ENCODE data around the gene IRF2.
"Not testable (repeated sequence)": the region's sequence is repeated elsewhere in the genome, so short reads cannot be mapped to it uniquely, and the experiment has no call there.

The IRF2 gene

GRCh38 chr4:184389978-184390900 lies 84.1 kb downstream of the IRF2 start:
- no peak for DNase-seq (ENCODE audit: low read depth)

DNA sequence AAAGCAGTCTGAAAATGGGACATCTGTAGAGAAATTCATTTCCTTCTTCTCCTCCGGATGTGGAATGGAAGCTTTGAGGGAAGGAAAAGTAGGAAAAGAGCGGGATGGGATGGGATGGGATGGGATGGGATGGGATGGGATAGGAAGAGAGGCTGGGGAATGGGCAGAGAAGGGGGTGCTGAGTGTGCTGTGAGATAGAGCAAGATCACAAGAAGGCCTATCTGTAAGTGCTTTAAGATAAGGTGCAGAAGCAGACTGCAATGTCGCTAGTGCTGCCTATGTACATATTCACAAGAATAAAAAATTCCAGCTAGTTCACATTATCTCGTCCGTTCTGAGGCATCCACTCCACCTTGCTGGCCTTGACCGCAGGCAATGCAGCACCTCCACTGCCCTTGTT lies 86.2 kb downstream of the IRF2 start:
- DNase-seq (ENCODE audit: low read depth): no peak

GRCh38 chr4:184387351-184387750 lies 87.0 kb downstream of the IRF2 start:
- DNase-seq (ENCODE audit: low read depth): no peak

DNA sequence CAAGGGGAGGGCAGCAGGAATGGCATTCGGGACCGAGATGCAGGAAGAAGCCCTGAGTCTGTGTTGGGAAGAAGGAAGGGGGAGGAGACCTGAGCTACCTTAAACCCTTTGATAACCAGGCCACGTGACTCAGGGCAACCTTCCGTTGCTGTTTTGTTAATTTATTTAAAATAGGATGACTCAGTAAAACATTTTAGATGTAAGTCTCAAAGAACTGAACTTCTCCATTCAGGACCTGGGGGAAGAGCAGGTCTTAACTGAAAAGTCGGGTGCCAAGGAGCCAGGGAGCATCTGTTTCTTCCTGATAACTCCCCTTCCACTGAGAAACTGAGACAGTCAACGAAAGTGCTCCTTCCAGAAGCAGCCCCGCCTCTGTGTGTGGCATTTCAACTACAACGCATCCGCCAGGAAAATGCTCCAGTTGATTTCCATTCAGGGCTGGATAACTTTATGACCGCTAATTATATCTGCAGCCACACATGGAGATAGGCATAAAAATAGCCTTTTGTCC lies 88.0 kb downstream of the IRF2 start:
- no peak for DNase-seq (ENCODE audit: low read depth)

GRCh38 chr4:184385705-184386141 lies 88.6 kb downstream of the IRF2 start:
- DNase-seq (ENCODE audit: low read depth): no peak

- no peak for DNase-seq (ENCODE audit: low read depth)
These were observed 89.4 kb downstream of the IRF2 start for GRCh38 chr4:184384810-184385557.

- no peak for DNase-seq (ENCODE audit: low read depth)
These were observed 90.1 kb downstream of the IRF2 start for GRCh38 chr4:184384056-184384809.

DNA sequence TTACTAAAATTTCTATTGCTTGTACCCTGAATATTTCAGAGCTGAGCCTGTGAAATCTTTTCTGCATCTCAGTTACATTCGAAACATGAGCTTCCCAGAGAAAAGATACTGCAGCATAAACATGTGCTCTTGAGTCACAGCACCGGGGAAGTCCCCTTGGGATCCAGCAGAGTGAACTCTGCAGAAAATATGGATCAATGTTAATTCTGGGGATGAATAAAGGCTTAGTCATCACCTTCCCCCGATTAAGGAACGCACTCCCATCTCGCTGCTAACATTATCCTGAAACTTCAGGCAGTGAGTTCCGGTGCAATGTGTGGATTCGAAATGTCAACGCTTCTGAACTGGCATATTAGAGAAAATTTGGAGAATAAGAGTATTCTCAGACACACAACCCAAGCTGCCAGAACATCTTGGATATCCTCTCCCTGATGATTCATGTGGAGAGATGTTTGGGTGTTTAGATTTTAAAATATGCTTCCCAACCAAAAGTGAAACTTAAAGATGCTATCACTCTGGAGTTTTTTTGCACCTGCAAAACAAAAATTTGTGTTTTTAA lies 90.8 kb downstream of the IRF2 start:
- no peak for DNase-seq (ENCODE audit: low read depth)

DNA sequence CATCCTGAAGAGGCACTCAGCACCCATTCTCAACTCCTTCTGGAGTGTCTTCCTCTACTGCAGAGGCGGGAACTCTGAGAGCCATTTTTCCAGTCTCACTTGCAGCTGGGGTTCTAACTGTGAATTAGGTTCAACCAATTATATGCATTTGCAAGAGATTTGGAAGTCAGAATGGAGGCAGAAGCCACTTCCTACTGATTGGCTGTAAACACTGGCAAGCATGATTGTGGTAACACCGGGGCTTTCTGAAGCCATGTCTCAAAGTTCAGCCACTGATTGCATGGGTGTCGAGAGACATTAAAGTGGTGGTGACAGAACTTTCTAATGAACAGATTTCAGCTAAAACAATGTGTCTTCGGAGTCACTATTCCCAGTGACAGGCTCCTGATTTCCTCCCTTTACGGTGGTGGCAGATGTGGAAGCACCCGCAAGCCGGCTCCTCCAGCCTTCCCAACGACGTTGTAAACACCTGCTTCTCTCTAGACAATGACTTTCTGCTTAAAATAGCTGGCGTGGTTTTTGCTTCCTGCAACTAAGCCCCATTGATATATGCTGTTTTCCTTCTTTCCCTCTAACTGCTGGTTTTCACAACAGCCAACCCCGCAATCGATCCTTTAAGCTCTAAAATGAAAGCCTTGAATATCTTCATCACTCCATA lies 92.0 kb downstream of the IRF2 start:
- no peak for DNase-seq (ENCODE audit: low read depth)

GRCh38 chr4:184380707-184381106 lies 93.6 kb downstream of the IRF2 start:
- DNase-seq (ENCODE audit: low read depth): no peak

DNA sequence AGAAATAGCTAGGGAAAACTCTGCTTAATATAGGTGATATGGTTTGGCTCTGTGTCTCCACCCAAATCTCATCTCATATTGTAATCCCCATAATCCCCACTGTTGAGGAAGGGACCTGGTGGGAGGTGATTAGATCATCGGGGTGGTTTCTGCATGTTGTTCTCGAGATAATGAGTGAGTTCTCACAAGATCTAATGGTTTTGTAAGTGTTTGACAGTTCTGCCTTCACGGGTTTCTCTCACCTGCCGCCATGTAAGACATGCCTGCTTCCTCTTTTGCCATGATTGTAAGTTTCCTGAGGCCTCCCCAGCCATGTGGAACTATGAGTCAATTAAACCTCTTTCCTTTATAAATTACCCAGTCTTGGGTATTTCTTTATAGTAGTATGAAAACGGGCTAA lies 94.1 kb downstream of the IRF2 start:
- DNase-seq (ENCODE audit: low read depth): not testable (repeated sequence)

GRCh38 chr4:184376923-184377322 lies 97.4 kb downstream of the IRF2 start:
- no peak for DNase-seq (ENCODE audit: low read depth)

- no peak for DNase-seq (ENCODE audit: low read depth)
These were observed 98.1 kb downstream of the IRF2 start for GRCh38 chr4:184376126-184376838.

- DNase-seq (ENCODE audit: low read depth): not testable (repeated sequence)
These were observed 98.7 kb downstream of the IRF2 start for GRCh38 chr4:184375623-184376022.

DNA sequence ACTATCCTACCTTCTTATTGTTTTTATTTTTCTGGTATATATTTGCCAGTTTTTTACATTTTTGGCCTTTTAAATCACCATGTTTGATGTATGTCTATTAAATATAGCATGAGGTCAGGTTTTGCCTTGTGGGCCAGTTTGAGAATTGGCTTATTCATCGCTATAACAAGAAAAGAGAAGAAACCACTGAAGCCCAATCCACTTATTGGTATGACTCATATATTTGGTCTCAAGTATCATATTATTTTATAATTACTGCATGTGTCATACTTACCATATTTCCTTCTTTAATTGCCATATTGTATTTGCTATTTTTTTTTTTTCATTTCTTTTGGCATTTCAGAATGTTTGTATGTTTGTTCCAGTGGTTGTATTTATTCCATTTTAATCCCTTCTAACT lies 99.3 kb downstream of the IRF2 start:
- DNase-seq (ENCODE audit: low read depth): no peak

GRCh38 chr4:184373886-184374405 lies 100.4 kb downstream of the IRF2 start:
- DNase-seq (ENCODE audit: low read depth): no peak

- DNase-seq (ENCODE audit: low read depth): no peak
These were observed 103.0 kb downstream of the IRF2 start for GRCh38 chr4:184371390-184371787.

- no peak for DNase-seq (ENCODE audit: low read depth)
These were observed 103.5 kb downstream of the IRF2 start for GRCh38 chr4:184370711-184371389.

DNA sequence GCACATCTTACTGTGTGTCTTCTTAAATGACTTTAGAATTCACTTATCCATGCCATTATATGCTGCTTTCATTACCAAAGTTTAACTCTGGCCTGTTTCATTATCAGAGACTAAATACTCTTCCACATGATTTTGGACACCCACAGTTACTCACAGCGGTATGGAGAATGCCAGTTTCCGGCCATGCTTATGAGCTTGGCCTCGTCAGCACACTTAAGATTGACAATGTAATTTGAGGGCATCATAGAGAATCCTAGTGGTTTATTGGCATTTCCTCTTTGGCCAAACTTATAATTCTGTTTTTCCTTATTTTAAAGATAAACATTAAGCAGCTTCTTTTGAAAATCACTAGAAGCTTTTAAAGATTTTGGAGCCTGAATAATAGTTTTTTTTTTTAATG lies 104.5 kb downstream of the IRF2 start:
- DNase-seq (ENCODE audit: low read depth): no peak

- no peak for DNase-seq (ENCODE audit: low read depth)
These were observed 105.6 kb downstream of the IRF2 start for GRCh38 chr4:184368731-184369130.

All from activated T-cell treated with anti-CD3 and anti-CD28 coated beads for 24 hours (primary cell).